ENCODE data around the gene TMED7.

The TMED7 gene

DNA sequence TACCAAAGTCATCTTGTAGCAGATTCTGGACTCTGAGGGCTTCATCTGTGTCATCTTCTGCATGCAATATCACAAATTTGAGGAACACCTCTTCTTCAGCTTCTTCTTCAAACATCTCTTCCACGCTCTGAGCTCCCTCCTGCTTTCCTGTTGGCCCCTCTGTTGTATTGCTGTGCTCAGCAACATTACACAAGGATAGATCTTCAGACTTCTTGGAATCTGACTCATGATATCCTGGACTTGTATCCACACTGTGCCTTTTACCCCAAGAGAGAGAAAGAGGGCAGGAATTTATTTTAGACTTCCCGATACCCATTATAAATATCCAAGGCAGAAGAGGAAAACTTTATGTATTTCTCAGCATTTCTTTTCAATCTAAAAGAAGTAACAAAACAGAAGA, 44.9 kb downstream of the TMED7 start:
- DNase-seq (ENCODE audit: low read depth) = no peak

- DNase-seq (ENCODE audit: low read depth) = no peak
These were observed 46.1 kb downstream of the TMED7 start for GRCh38 chr5:115579747-115580173.

- no peak for DNase-seq (ENCODE audit: low read depth)
These were observed 46.6 kb downstream of the TMED7 start for GRCh38 chr5:115579216-115579615.

- DNase-seq (ENCODE audit: low read depth) = no peak
These were observed 47.2 kb downstream of the TMED7 start for GRCh38 chr5:115578657-115579056.

DNA sequence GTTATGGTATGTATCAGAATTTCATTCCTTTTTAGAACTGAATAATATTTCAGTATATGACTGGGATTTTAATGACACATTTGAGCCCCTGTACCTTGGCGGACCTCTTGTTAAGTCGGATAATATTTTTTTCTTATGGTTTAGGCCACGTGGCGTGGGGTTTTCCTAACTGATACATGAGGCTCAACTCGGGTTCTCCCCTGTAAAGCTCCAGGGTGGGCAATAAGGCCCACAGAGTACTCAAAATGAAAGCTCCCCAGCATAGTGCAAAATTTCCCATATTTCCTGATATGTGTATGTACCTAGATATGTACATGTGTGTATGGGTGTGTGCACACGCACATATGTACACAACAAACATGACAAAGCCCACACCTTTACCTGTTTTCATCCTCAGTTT, 48.1 kb downstream of the TMED7 start:
- DNase-seq (ENCODE audit: low read depth) = no peak

- DNase-seq (ENCODE audit: low read depth) = no peak
These were observed 48.5 kb downstream of the TMED7 start for GRCh38 chr5:115577329-115577728.

- DNase-seq (ENCODE audit: low read depth) = peak; percentile 66
These were observed 50.4 kb downstream of the TMED7 start for GRCh38 chr5:115575167-115576070.

GRCh38 chr5:115573133-115573532, 52.7 kb downstream of the TMED7 start:
- no peak for DNase-seq (ENCODE audit: low read depth)

DNA sequence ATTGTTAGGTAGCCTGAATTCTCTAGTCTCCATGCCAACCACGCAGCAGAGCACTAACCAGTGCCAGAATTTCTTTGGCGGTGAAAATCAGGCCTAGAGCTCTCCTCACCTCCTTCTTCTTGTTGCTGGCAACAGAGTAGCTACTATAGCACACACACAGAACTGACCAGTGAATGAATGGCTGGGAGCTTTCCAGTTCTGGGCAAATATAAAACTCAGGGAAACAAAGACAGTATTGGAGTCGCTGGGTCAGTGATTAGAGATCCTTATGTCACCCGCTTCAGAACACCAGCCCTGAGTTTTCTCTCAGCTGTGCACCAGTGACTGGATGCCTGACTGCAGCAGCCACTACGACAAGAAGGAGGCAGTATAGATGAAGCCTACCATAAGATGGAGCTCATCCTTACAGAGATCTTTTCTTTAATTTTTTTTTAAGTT, 54.4 kb downstream of the TMED7 start:
- no peak for DNase-seq (ENCODE audit: low read depth)

DNA sequence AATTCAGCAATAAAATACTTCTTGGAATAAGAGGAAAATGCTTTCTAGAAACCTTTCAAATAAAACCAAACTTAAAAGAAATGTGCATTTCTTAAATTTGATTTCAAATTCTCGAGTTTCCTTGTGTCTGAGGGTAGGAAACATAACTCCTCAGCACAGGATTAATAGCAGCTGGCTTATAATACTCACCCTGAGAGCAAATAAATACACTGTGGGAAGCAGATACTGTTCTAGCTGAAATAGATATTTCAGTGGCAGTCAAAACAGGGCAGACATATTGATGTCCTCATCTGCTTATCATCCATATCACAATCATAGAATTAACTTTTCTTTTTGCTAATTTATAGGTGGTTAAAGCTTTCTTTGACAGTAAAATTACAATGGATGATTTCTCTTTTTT, 57.2 kb downstream of the TMED7 start:
- no peak for DNase-seq (ENCODE audit: low read depth)

DNA sequence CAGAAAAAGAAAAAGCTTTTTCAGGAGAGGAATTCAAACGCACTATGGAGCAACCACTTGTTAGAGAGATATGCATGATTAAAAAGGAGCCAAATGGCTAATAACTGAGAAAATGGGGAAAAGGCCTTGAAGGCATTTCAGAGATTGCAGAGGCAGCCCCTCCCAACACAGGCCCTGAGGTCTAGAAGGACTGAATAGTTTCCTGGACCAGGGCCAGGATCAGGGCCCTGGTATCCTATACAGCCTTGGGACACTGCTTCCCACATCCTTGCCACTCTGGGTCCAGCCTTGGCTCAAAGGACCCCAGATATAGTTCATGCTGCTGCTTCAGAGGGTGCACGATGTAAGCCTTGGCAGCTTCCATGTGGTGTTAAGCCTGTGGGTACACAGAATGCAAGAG, 60.6 kb downstream of the TMED7 start:
- DNase-seq (ENCODE audit: low read depth) = no peak

All from non-pigmented ciliary epithelial cell (primary cell).